Natural killer cell (primary cell): ENCODE results near the gene DNMT1. TPM values are rescaled to one million over a fixed set of nuclear protein-coding genes. Genes with fewer than 3 reads are reported as not detected.

ENCODE experiments used
- ATAC-seq, 3 donors: fragments of 150-1000 bp in 2 of 3; fragments of 200-7000 bp in 1 of 3; cut with Tn5 transposase; 1 replicate in 1 of 3; 2 replicates in 2 of 3; pipeline ENCODE4 v1.10.0; 2021; ENCODE audit warnings: mild to moderate bottlenecking in 2 of 3, moderate library complexity in 2 of 3
- DNase-seq, 2 donors: peaks; one replicate each; pipeline versions ENCODE4 v3.0.0 to v3.0.0-alpha.2; 2013 to 2021; ENCODE audit warnings: mixed read lengths in 1 of 2
- H3K27ac ChIP-seq: one replicate; pipeline ENCODE4 v1.5.1; 2013; ENCODE audit warnings: mild to moderate bottlenecking, low read length
- H3K27me3 ChIP-seq: one replicate; pipeline ENCODE4 v1.6.1; 2013; ENCODE audit warnings: low read length; ENCODE audit not compliant: control insufficient read depth, insufficient read depth
- H3K36me3 ChIP-seq: one replicate; pipeline ENCODE4 v1.6.1; 2013; ENCODE audit warnings: low read length; ENCODE audit not compliant: control insufficient read depth, insufficient read depth
- H3K4me1 ChIP-seq: one replicate; pipeline ENCODE4 v1.6.1; 2013; ENCODE audit warnings: low read length; ENCODE audit not compliant: control insufficient read depth, insufficient read depth
- H3K4me3 ChIP-seq: one replicate; pipeline ENCODE4 v1.5.1; 2013; ENCODE audit warnings: low read length
- H3K9me3 ChIP-seq: one replicate; pipeline ENCODE4 v1.6.1; 2013; ENCODE audit warnings: low read length; ENCODE audit not compliant: control insufficient read depth, insufficient read depth
- H3K27ac Mint-ChIP-seq, 2 donors: one replicate each; pipeline ENCODE4 v1.8.0; 2022; ENCODE audit warnings: mild to moderate bottlenecking in 2 of 2, mixed read lengths in 2 of 2, moderate library complexity in 1 of 2
- H3K27me3 Mint-ChIP-seq, 2 donors: one replicate each; pipeline ENCODE4 v1.8.0; 2022; ENCODE audit warnings: low read depth in 2 of 2, mixed read lengths in 2 of 2
- H3K36me3 Mint-ChIP-seq: one replicate; pipeline ENCODE4 v1.8.0; 2022; ENCODE audit warnings: mixed read lengths
- H3K4me1 Mint-ChIP-seq, 2 donors: one replicate each; pipeline ENCODE4 v1.8.0; 2022; ENCODE audit warnings: mixed read lengths in 2 of 2
- H3K4me3 Mint-ChIP-seq: one replicate; pipeline ENCODE4 v1.8.0; 2022; ENCODE audit warnings: mild to moderate bottlenecking, moderate library complexity, mixed read lengths
- H3K9me3 Mint-ChIP-seq, 2 donors: one replicate each; pipeline ENCODE4 v1.8.0; 2022; ENCODE audit warnings: mixed read lengths in 2 of 2
- WGBS: methylation state at CpG from one replicate; pipeline ENCODE4 v1.1.7; 2013; ENCODE audit warnings: missing lambda C conversion rate; ENCODE audit not compliant: insufficient coverage; 5-methylcytosine and 5-hydroxymethylcytosine counted together
- intact Hi-C: fragments of 100-400 bp; cut with micrococcal nuclease; formaldehyde crosslinking; loops from one replicate; pipeline ENCODE4 v1.14.2; 2022
- total RNA-seq, 4 donors: library from RNA; stranded (reverse); fragments of 120-200 nt in 1 of 4; gene quantifications; one replicate each; pipeline versions ENCODE4 v1.2.3 to v1.2.4, GENCODE V29; 2013 to 2022
- TF ChIP-seq, protein P1 (sequence below): fragments of 200-600 bp; IDR thresholded peaks from one replicate; pipeline ENCODE4 v1.8.0; 2022; ENCODE audit warnings: antibody characterized with exemption

DNMT1 gene
- total RNA-seq, 3 donors from 2014 or later (not counting 1 experiment from before 2014, with no cell fraction given): 266 to 323 (median 275) TPM

DNA sequence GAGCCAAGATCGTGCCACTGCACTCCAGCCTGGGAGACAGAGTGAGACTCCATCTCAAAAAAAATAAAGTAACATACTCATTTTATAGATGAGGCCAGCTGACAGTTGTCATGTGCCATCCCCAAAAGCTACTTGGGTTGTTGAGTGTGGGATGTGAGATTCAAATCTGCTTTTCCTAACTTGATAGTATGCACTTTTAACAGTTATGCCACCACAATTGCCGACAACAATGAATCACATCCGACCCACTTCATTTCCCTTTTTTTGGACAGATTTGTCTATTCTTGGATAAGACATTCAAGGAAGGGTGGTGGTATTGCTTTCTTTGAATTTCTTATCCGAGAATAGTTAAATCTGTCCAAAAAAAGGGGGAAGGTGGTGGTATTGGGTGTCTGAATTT is 16.3 kb upstream of the DNMT1 start:
- 83% methylated on average over 3 of the region's 4 CpGs for WGBS
- Mint-ChIP-seq H3K27me3 (no peaks in the 10 kb centered on the region), H3K4me3 (no peak overlapping the region), H3K9me3 (no peaks in the 10 kb centered on the region), H3K36me3 (no peaks in the 10 kb centered on the region), H3K27ac (no peak overlapping the region), H3K4me1 (no peaks in the 10 kb centered on the region)
- no peaks in the 10 kb centered on the region for H3K4me1 ChIP-seq
- no peak for DNase-seq
- no peak overlapping the region for H3K4me3 ChIP-seq
- no peak for ATAC-seq
- no peaks in the 10 kb centered on the region for H3K36me3 ChIP-seq
- peaks cover 3% of the 10 kb centered on the region for H3K9me3 ChIP-seq
- intact Hi-C loops: no loop called here
- no peak overlapping the region for H3K27ac ChIP-seq
- TF ChIP-seq, protein P1, sequence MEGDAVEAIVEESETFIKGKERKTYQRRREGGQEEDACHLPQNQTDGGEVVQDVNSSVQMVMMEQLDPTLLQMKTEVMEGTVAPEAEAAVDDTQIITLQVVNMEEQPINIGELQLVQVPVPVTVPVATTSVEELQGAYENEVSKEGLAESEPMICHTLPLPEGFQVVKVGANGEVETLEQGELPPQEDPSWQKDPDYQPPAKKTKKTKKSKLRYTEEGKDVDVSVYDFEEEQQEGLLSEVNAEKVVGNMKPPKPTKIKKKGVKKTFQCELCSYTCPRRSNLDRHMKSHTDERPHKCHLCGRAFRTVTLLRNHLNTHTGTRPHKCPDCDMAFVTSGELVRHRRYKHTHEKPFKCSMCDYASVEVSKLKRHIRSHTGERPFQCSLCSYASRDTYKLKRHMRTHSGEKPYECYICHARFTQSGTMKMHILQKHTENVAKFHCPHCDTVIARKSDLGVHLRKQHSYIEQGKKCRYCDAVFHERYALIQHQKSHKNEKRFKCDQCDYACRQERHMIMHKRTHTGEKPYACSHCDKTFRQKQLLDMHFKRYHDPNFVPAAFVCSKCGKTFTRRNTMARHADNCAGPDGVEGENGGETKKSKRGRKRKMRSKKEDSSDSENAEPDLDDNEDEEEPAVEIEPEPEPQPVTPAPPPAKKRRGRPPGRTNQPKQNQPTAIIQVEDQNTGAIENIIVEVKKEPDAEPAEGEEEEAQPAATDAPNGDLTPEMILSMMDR: no peak
- H3K27me3 ChIP-seq: no peaks in the 10 kb centered on the region

DNA sequence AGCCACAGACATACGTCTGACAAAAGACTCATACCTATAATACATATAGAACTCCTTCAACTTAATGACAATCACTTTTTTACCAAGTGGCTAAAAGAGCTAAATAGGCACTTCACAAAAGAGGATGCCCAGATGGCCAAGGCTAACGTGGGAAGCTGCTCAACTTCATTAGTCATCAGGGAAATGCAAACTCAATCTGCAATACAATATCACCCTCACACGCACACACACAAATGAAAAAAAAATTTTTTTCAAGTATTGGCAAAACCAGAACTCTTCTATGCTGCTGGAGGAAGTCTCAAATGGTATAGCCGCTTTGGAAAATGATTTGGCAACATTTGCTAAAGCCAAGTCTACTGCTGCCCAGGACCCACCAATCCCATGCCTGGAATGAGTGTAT is 14.6 kb upstream of the DNMT1 start:
- Histone ChIP-seq H3K4me3 (no peak overlapping the region), H3K36me3 (no peaks in the 10 kb centered on the region), H3K27ac (no peak overlapping the region), H3K9me3 (peaks cover 3% of the 10 kb centered on the region), H3K4me1 (no peaks in the 10 kb centered on the region), H3K27me3 (no peaks in the 10 kb centered on the region)
- no peaks in the 10 kb centered on the region for H3K27me3 Mint-ChIP-seq
- ATAC-seq (no peak), DNase-seq (no peak)
- intact Hi-C loops: no loop called here
- 65% methylated on average over 4 of the region's 4 CpGs for WGBS
- H3K36me3 Mint-ChIP-seq: no peaks in the 10 kb centered on the region
- no peak overlapping the region for H3K4me3 Mint-ChIP-seq
- H3K27ac Mint-ChIP-seq: no peak overlapping the region
- H3K9me3 Mint-ChIP-seq: no peaks in the 10 kb centered on the region
- H3K4me1 Mint-ChIP-seq: no peaks in the 10 kb centered on the region
- TF ChIP-seq, protein P1: no peak

DNA sequence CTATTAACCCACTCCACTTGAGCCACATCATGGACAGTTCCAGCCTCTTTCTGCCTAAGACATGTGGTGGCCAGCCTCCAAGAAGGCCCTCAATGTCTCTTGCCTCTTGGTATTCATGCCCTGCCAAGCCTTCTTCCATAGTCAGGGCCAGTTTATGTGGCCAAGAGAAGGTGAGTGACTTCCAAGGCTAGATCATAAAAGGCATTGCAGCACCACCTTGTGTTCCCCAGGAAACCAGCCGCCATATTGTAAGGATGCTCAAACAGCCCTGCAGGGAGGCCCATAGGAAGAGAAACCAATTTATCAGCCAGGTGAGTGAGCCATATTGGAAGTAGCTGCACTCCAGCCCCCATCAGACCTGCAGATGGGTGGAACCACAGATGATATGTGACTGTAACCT is 12.3 kb upstream of the DNMT1 start:
- intact Hi-C loops: no loop called here
- Histone ChIP-seq H3K36me3 (no peaks in the 10 kb centered on the region), H3K4me1 (no peaks in the 10 kb centered on the region), H3K27ac (no peak overlapping the region), H3K27me3 (no peaks in the 10 kb centered on the region), H3K4me3 (no peak overlapping the region), H3K9me3 (peaks cover 3% of the 10 kb centered on the region)
- Mint-ChIP-seq H3K36me3 (no peaks in the 10 kb centered on the region), H3K27ac (no peak overlapping the region), H3K4me3 (no peak overlapping the region), H3K9me3 (no peaks in the 10 kb centered on the region), H3K4me1 (no peaks in the 10 kb centered on the region), H3K27me3 (no peaks in the 10 kb centered on the region)
- ATAC-seq (no peak), DNase-seq (no peak)
- TF ChIP-seq, protein P1: no peak
- WGBS: 100% methylated on average over 1 of the region's 1 CpG

- Histone ChIP-seq H3K9me3 (peaks cover 3% of the 10 kb centered on the region), H3K4me3 (no peak overlapping the region), H3K27ac (no peak overlapping the region), H3K4me1 (no peaks in the 10 kb centered on the region), H3K36me3 (no peaks in the 10 kb centered on the region), H3K27me3 (no peaks in the 10 kb centered on the region)
- no peak overlapping the region for H3K4me3 Mint-ChIP-seq
- DNase-seq: no peak
- H3K36me3 Mint-ChIP-seq: no peaks in the 10 kb centered on the region
- no peak for ATAC-seq
- H3K27ac Mint-ChIP-seq: no peak overlapping the region
- no peaks in the 10 kb centered on the region for H3K27me3 Mint-ChIP-seq
- H3K4me1 Mint-ChIP-seq: no peaks in the 10 kb centered on the region
- intact Hi-C loops: no loop called here
- TF ChIP-seq, protein P1: no peak
- 88% methylated on average over 10 of the region's 10 CpGs for WGBS
- H3K9me3 Mint-ChIP-seq: no peaks in the 10 kb centered on the region
Observed at GRCh38 chr19:10206226-10206885, 11.6 kb upstream of the DNMT1 start.
